M059J (cell line): Measurements from ENCODE around the gene PCSK6. TPM values are rescaled to one million over a fixed set of nuclear protein-coding genes. Genes with fewer than 3 reads are reported as not detected.
"Not testable (repeated sequence)": the region's sequence is repeated elsewhere in the genome, so short reads cannot be mapped to it uniquely, and the experiment has no call there.

ENCODE experiments used
- DNase-seq: peaks from one replicate; pipeline ENCODE4 v3.0.0-alpha.2; 2012; ENCODE audit warnings: low read depth
- total RNA-seq: library from RNA; depleted of rRNA; stranded (reverse); fragments of >200 nt; shearing (Covaris generic); gene quantifications from 2 replicates; pipeline ENCODE4 v1.2.3, GENCODE V29; 2014

PCSK6 gene
- total RNA-seq, 1 experiment from 2014 or later, result not detected

DNA sequence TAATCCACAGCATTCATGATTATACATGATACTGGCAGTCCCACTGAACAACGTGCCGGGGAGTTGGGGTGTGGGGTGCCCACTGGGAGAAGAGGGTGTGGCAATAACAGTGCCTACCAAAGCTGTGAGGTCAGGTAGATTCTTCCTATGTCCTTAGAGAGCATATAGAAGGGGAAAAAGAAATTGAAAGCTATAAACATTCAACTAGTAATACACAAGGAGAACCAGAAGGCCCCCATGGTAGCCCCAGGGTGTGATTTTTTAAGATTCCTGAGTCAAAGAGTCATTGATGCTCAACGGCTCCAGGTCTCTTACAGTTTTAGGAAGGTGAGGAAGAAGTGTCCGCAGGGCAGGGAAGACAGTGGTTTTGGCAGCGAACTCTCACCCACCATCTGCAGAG lies 25.8 kb downstream of the PCSK6 start:
- not testable (repeated sequence) for DNase-seq

DNA sequence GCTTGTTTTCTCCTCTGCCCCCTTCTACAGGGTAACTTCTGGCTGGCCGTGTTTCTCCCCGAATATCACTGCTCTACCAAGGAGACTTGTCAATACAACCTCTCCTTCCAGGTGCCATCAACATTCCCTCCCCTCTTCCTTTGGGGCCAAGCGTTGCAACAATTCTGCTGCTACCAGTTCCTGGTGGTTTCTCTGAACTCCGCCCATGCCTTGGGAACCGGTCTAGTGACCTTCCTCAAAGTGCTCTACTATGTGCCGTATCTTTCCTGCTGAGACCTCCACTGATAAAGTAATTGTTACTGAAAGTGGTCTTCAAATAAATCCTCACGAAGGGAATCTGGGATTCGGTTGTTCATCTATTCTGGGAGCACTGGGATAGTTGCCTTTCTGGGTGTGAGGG lies 26.2 kb downstream of the PCSK6 start:
- DNase-seq, result no peak

DNA sequence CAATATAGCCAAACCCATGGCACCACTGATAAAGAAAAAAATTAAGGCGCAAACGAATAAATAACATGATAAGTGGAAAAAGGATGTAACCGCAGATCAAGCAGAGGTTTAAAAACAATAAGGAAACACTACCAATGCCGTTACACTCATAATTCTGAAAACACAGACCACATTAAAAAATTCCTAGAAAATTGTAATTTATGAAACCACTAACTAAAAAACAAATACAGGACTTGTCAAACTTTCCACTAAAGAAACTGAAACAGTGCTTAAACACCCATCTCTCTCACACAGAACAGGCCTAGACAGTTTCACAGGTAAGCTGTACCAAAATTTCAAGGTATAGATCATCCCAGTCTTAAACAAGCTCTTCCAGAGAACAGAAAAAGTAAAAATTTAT lies 28.4 kb downstream of the PCSK6 start:
- DNase-seq, result no peak

DNA sequence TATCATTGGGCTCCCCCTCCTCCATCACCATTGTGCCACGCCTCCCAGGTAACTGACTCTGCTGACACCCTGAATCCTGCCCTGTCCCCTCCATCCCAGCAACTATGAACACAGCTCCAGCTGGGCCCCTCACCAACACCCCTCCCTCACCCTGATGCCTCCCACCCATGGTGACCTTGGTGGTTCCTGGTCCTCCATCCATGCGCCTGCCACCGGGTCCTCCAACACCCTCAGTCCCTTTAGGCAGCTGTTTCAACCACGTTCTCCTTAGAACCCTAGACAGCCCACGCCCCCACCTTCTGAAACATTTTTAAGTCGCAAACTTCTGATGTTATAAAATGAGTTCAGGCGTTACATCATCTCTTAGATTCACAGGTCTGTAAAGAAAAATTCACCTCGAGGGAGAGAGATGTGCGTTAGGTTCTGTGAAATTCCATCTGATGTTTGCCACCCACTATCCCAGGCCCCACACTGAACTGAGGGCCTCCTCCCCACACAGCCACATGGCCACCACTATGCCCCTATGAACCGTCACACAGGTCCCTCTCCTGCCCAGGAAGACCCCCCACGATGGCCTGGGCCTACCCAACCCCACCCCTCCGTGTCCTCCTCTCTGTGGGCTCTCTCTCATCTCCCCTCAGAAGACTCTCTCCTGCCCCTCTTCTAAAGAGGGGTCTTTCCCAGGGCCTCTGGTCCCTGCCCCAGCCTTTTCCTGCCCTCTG lies 29.8 kb downstream of the PCSK6 start:
- no peak for DNase-seq

DNA sequence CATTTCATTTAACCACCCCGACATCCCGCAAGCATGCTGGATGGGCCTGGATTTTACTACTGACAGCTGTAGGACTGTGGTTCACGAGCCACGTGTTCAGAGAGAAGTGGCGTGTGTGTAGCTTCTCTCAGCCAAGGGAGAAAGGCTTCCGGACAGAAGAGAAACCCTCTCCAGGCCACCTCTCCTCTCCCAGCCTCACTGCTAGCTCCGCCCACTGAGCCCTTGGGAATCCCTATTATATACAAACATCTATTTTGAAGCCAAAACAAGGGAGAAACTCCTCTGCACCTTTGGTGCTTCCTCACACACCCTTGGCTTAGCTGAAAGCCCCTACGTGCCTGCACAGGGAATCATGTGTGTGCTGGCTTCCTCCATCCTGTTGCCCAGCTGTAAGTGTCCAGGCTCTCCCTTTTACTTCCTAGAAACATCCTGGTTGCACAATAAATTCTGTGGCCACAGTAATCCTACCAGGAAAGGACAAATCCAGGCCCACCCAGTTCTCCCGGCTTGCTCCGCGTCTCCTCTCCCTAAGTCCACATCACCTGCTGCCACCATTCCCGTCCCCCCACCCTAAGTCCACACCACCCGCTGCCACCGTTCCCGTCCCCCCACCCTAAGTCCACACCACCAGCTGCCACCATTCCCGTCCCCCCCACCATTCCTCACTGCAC lies 30.5 kb downstream of the PCSK6 start:
- DNase-seq, result no peak

DNA sequence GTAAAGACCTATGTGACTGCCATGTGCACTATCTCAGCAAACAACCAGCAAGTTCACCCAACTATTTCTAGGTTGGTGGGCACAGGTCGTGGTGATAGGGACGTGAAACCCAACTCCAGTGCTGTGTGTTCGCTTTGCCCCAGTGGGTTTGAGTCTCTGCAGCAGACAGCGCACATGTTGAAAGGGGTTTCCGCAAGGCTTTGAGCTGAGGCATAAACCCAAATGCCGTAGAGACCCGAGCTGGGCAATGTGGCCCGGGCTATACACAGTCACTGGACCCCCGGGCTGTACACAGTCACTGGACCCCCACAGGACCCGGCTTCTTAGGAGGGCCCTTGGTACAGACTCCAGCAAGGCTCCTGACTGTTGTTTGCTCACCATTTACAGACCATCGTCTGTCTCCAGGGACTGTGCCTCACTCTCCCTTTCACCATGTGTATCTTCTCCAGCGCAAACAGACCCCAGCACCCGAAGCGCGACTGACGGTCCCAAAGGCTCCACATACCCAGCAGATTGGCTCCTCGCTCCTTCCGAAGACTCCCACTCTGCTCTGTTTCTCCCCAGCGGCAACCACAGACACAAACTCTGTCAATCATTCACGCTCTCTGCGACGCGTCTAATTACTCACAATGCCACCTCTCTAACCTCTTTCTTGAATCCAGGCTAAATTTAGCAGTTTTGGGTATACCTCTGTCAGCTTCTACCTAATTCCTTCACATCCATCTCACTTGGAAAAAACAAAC lies 31.2 kb downstream of the PCSK6 start:
- DNase-seq, result no peak

DNA sequence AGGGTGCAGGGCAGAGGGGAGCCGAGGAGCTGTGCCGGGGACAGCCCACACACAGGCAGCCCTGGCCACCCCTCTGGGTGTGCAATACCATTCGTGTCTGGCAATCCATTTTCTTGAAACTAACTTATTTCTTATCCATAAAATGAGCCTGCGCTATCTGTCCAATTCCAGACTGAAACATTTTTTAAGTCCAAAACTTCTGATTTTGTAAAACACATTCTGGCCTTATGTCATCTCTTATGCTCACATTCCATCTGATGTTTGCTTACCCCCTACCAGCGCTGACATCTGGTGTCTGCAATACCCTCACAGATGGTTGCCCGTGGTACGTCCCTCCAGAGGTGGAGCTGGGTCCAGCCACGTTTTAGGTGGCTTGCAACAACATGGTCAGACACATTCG lies 31.8 kb downstream of the PCSK6 start:
- no peak for DNase-seq

DNA sequence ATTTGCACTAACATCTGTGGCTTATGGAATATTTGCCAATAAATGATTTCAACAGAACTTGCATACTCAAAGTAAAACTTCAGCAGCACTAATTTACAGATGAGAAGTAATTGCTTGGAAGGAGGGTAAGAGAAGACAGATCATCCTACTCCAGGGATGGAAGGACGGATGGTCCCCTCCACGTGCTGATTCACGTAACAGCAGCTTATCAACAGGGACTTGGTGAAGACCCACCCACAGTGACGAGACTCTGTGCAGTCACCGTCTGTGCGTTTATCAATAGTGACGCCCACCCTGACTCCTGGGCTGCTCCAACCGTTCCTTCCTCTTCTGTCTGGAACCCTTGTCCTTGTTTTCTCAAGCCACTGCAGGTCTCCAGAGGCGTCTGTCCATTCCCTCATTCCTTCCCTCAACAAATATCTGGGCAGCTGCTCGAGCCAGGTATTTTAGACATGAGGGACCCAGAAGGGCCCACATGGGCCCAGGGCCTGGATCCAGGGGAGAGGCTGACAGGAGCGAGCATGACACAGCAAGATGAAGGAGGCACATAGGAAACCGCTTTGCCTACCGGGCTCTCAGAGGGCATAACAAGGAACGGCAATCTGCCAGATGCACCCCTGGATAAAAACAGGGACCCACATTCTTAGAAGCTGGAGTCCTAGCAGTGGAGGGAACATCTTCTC lies 33.3 kb downstream of the PCSK6 start:
- DNase-seq, result no peak

DNA sequence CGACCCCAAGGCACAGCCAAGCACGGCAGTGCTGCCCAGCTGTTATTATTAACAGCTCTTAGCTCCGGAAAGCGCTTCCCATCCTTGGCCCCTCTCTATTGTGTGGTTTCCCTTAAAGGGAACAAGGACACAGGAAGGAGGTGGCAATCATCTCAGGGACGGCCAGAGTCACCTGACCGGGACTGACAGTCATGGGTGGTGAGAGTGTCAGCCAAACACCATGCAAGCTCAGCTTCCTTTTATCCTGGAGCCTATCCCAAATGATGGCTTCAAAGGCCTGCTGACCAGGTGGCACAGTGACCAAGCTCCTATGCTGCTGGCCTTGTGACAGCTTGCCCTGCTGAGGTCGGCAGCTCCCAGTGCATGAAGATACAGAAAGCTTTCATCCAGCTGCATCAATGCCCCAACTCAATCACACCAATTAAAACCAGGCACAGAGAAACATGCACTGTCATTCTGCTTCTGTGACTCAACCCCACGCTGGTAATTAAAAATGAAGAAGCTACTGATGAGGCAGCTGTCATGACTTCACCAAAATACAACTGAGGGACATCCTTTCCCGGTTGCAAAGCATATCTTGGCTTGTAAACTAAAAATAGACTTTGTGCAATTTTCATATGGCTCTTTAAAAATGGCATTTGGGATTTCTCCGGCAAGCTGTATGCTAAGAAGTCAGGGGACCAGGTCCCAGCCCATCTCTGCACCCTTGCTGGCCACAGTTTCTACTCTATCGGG lies 34.0 kb downstream of the PCSK6 start:
- DNase-seq, result no peak

DNA sequence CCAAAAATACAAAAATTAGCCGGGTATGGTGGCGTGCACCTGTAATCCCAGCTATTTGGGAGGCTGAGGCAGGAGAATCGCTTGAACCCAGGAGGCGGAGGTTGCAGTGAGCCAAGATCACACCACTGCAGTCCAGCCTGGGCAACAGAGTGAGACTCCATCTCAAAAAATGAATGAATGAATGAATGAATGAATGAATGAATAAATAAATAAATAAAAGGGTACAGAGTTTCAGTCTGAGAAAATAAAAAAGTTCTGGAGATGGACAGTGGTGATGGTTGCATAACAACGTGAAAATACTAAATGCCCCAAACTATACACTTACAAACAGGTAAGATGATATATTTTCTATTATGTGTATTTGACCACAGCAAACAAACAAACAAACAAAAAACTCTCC lies 34.7 kb downstream of the PCSK6 start:
- DNase-seq, result not testable (repeated sequence)

DNA sequence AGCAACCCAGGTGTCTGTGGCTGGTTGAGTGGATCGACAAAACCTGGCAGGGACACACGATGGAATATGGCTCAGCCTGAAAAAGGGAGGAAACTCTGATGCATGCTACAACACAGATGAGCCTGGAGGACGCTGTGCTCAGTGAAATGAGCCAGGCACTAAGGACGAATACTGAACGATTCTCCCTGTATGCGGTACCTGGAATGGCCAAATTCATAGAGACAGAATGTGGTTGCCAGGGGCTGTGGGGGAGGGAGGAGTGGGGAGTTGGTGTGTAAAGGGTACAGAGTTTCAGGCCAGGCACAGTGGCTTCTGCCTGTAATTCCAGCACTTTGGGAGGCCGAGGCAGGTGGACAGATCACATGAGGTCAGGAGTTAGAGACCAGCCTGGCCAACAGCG lies 35.1 kb downstream of the PCSK6 start:
- DNase-seq, result no peak

DNA sequence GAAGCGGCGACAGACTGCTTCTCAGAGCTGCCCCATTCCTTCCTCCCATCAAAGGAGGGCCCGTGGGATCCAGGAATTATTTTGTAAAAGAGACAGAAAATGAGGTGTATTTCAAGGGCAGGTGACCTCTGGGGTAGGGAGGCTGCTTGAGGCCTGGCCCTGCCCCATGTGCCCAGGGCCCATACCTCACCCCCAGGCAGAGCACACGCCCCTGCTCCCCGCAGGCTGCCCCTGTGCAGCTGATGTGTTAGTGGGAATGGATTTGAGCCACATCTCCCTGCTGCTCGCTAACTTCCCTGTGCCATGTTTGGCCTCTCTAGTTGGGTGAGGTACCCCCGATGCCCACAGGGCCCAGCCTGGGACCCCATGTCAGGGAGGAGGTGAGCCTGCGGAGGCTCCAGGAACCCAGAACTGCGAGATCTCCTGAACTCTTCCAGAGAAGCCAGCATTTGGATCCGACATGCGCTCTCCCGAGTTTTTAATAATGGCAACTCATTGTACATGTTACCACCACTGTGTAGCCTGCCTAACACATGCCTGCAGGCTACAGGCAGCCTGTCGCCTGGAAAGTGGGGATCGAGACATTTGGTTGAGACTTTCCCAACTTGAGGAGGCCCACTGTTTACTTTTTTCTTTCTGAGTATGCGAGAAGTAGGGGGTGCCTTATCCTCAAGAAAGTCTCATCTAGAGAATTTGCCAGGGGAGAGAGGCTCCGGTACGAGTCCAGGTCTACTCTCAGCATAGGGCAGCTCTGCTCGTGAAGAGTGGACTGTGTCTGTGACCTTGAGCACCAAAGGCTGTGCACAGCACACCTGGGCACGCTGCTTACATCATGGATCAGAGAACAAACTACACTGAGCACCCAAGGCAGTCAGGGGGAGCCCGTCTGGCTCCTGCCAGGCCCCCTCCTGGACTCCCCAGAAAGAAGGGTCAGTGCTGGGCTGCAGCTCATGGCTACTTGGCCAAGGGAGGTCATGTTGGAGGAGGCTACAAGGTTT lies 36.1 kb downstream of the PCSK6 start:
- no peak for DNase-seq

DNA sequence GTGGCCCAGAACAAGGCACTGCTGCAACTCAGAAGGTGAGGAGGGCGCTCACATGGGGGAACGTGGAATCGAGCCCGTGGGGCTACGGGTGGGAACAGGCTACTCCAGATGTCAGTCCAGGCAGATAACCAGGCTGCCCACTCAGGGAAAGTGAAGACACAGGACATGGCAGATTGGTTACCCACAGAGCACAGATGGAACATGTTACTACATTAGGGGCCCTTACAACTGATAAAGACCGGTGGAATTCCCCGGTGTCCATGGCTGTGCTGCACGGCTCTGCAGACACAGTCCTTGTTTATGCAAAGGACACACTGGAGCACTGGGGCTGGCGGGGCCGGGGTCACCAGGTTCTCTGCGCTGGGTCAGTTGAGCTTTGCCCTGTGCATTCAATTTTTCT lies 36.9 kb downstream of the PCSK6 start:
- no peak for DNase-seq

DNA sequence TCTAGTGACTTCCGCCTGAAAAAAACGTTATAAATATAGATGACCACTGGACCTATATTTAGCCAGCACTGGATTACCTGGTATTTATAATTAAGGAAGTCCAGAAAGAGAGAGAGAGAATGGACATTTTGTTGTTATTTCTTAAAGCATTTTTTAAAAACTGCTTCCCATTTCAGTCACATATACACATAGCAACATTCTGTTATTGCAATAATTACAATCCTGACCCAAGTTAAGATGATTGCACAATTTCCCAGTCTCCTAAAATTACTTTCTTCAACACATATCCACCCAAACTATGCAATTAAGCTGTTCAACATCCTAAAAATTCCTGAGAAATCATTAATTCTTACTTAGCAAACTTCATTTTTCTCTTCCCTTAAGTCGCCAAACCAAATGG lies 37.7 kb downstream of the PCSK6 start:
- no peak for DNase-seq

DNA sequence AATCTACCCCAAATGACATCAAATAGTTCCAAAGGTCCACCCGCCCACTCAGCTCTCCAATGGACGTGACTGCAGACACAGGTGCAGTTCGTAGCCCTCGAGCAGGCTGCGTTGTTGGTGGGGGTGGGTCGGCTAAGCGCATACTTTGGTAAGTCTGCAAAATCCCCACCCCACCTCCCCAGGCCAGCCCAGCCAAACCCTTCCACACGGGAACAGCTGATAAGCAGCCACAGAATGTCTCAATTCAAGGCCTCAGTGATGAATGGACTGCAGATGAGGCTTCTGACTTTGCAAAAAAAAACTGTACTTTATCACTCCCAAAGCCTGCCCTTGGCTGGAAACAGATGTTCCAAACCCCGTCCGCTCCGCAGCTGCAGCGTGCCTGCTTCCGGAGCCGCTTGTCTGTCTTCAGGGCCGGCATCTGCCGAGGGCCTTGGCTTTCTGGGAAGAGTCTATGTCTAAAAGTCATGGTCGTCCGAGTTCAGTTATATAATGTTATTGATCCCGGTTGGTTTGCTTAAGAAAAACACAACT lies 38.2 kb downstream of the PCSK6 start:
- no peak for DNase-seq

DNA sequence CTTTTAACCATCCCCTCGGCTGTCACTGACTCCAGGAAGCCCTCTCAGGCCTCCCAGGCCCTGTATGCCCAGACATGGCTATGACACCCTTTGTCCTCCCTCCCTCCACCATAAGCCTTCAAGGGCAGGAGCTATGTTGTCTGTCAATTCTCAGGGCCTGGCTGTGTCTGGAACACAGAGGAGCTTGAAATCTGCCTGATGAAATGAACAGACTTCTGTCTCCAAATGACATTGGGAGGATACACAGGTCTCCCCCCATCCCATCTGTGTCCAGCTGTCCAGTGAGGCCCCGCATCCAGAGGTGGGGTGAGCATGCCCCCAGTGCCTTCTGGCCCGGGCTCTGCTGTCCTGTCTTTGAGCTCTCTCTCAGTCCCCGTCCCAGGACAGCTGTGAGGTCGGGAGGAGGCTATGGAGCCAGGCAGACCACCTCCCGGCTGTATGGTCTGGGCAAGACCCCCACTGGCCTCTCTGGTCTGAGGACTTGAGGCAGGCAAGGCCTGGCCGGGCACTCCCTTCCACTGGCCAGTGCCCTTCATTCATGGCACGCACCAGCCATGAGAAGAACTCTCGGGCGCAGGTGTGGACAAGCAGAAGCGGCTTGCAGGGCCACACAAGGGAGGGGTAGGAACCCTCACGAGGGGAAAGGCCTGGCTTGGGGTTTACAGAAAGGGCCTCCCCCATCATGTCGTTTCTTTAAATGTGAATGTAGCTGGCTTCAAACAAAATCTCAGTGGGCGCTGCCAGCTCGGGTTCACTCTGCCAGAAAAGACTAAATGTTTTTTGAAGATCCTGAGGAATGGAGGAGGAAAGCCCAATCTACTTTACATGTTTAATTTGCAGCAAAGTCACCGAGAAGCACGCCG lies 38.9 kb downstream of the PCSK6 start:
- no peak for DNase-seq

DNA sequence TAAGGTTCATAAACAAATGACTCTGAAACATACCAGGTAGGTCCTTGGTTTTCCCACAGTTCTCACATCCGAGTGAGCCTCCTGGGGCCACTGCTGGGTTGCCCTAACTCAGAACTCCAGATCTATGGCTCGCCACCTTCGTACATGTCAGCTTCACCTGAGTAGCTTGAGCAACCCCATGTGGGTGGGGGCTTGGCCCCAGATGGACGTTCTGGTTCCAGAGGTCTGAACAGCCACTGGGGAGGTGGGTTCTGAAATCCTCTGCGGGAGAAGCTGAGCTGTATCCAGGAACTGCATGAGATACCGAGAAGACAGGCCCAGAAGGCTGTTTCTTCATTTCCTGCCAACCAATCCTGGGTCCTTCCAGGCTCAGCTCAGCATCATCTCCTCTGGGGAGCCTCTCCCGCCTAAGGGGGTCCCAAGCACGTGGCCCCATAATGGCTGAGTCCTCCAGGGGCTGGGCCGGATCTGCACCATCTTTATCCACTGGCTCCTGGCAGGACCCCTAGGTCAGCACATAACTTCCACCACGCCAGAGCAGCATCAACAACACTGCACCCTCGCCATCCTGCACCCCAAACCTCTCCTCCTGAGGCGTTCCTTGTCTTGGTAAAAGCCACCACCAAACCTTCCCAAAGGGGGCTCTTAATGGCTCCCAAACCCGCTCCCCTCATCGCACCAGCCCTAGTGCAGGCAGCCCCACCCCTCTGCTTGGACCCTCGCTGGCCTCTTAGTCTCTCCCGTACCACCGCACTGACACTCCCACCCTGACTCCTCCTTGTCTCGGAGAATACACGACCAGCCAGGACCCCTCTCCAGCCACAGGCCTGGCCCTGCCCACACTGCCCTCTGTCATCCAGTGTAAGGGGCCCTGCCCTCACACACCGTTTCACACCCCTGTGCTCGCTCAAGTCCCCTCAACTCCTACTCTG lies 39.8 kb downstream of the PCSK6 start:
- DNase-seq, result no peak

DNA sequence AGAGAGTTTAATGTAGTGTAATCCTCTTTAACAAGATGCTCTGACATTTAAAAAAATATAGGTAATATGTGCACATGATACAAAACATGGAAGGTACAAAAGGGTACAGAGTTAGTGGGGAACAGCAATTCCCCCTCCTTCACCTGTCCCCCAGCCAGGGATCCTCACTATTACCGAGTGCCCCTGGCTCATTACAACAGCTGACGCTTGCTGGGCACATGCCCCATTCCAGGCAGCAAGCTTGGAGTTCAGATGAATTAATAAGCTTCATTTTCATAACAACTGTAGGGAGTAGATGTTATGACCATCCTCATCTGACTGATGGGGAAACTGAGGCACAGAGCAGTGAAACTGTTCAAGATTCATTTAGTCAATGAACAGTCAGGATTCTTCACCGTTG lies 41.2 kb downstream of the PCSK6 start:
- DNase-seq, result no peak
